DOHH2 (cell line): ENCODE data around the gene SEL1L.

Source experiments
- EZH2phosphoT487 ChIP-seq: fragments of 200-600 bp; sonication (generic); IDR thresholded peaks from 2 replicates; pipeline ENCODE4 v1.6.1; 2017; ENCODE audit warnings: borderline replicate concordance, mild to moderate bottlenecking, antibody characterized with exemption, low read length, moderate library complexity, mixed read lengths
- TF ChIP-seq, protein P1 (sequence below): fragments of 200-600 bp; sonication (generic); IDR thresholded peaks from one replicate; pipeline ENCODE4 v1.5.1; 2014; ENCODE audit warnings: antibody characterized with exemption, mild to moderate bottlenecking, low read depth, low read length; ENCODE audit not compliant: poor library complexity, severe bottlenecking

DNA sequence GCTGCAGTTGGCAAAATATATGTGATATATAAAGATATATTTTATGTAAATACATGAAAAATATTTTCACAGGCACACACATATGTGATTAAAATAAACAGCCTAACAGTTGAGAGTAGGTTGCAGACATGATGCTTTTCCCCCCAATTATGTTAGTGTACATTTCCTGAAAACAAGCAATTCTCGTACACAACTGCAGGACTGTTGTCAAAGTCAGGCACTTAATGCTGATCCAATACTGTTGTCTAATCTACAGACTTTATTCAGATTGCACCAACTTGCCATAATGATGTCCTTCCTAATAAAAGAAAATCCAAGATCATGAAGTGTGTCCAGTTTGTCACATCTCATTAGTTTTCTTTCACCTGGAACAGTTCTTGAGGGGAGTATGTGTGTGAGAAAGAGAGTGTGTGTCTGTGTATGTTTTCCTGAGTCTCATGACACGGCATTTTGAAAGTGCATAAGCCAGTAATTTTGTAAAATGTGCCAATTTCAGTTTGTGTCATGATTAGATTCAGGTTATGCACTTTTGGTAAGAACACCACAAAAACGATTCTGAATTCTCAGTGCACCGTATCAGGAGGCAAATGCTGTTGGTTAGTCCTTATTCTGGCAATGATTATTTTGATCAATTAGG is 16.5 kb upstream of the SEL1L start:
- TF ChIP-seq, protein P1, sequence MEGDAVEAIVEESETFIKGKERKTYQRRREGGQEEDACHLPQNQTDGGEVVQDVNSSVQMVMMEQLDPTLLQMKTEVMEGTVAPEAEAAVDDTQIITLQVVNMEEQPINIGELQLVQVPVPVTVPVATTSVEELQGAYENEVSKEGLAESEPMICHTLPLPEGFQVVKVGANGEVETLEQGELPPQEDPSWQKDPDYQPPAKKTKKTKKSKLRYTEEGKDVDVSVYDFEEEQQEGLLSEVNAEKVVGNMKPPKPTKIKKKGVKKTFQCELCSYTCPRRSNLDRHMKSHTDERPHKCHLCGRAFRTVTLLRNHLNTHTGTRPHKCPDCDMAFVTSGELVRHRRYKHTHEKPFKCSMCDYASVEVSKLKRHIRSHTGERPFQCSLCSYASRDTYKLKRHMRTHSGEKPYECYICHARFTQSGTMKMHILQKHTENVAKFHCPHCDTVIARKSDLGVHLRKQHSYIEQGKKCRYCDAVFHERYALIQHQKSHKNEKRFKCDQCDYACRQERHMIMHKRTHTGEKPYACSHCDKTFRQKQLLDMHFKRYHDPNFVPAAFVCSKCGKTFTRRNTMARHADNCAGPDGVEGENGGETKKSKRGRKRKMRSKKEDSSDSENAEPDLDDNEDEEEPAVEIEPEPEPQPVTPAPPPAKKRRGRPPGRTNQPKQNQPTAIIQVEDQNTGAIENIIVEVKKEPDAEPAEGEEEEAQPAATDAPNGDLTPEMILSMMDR: no peak
- TF ChIP-seq EZH2phosphoT487: no peak
